Heart right ventricle (tissue), 16 donors: ENCODE data around the gene GGT7. TPM values are rescaled to one million over a fixed set of nuclear protein-coding genes. Genes with fewer than 3 reads are reported as not detected.

Source experiments
- ATAC-seq, 8 donors: fragments of 200-7000 bp; cut with Tn5 transposase; one replicate each; pipeline ENCODE4 v1.9.1; 2020; ENCODE audit warnings: mild to moderate bottlenecking in 8 of 8, moderate library complexity in 8 of 8, moderate number of reproducible peaks in 1 of 8
- DNase-seq, 2 donors: peaks; one replicate each; pipeline ENCODE4 v3.0.0-alpha.2; 2020
- H3K27ac ChIP-seq, 10 donors: fragments of 200-600 bp; sonication (generic) in 2 of 10; one replicate each; pipeline versions ENCODE4 v1.5.0 to v1.8.0; 2020 to 2022; ENCODE audit warnings: mild to moderate bottlenecking in 3 of 10
- H3K27me3 ChIP-seq, 7 donors: fragments of 200-600 bp; one replicate each; pipeline ENCODE4 v1.8.0; 2021 to 2022; ENCODE audit warnings: mild to moderate bottlenecking in 2 of 7
- H3K36me3 ChIP-seq, 9 donors: fragments of 200-600 bp; sonication (generic) in 1 of 9; one replicate each; pipeline versions ENCODE4 v1.5.0 to v1.8.0; 2020 to 2022; ENCODE audit warnings: mild to moderate bottlenecking in 2 of 9
- H3K4me1 ChIP-seq, 9 donors: fragments of 200-600 bp; sonication (generic) in 1 of 9; one replicate each; pipeline versions ENCODE4 v1.5.0 to v1.8.0; 2020 to 2022; ENCODE audit warnings: mild to moderate bottlenecking in 4 of 9
- H3K4me3 ChIP-seq, 10 donors: fragments of 200-600 bp; sonication (generic) in 2 of 10; one replicate each; pipeline versions ENCODE4 v1.5.0 to v1.8.0; 2020 to 2022; ENCODE audit warnings: mild to moderate bottlenecking in 7 of 10, moderate library complexity in 2 of 10
- H3K9me3 ChIP-seq, 11 donors: fragments of 200-600 bp in 10 of 11; sonication (generic) in 2 of 11; one replicate each; pipeline versions ENCODE4 v1.5.0 to v1.8.0; 2013 to 2022; ENCODE audit warnings: mild to moderate bottlenecking in 2 of 11, control low read depth in 1 of 11, moderate library complexity in 1 of 11
- CTCF ChIP-seq, 9 donors: fragments of 200-600 bp; sonication (generic) in 2 of 9; IDR thresholded peaks; one replicate each; pipeline versions ENCODE4 v1.5.0 to v1.8.0; 2021 to 2022; ENCODE audit warnings: antibody characterized with exemption in 9 of 9, mild to moderate bottlenecking in 5 of 9, moderate library complexity in 1 of 9
- WGBS, 2 donors: extraction: QIAGEN DNeasy Blood & Tissue Kit; methylation state at CpG; one replicate each; pipeline ENCODE4 v1.1.7; 2013; ENCODE audit warnings: inconsistent platforms in 1 of 2; 5-methylcytosine and 5-hydroxymethylcytosine counted together
- intact Hi-C, 10 donors: fragments of 100-400 bp; cut with DNase I; formaldehyde crosslinking; loops; one replicate each; pipeline versions ENCODE4 v1.11.1 to v1.14.2; 2022
- polyA plus RNA-seq, 2 donors: library from polyadenylated mRNA; stranded (reverse); fragments of 200-250 nt; gene quantifications; one replicate each; pipeline ENCODE4 v1.2.3, GENCODE V29; 2013
- total RNA-seq, 10 donors: library from RNA; stranded (reverse); fragmentation: NEBNext Ultra II Directional in 3 of 10; extraction: Animal tissue kit (Norgen Biotek cat#: 25700) in 3 of 10; gene quantifications; one replicate each; pipeline versions ENCODE4 v1.2.1 to v1.2.4, GENCODE V29; 2021 to 2023
- donor health status: Arrhythmogenic right ventricular cardiomyopathy.
- donor health status: ischemic (EF 13 %, LVEDD 7.1; RV severe dilation, severe dysfunction).
- donor health status: healthy with polysubstance abuse.
- donor health status: DM: no; HTN: yes; CAD: no.
- donor health status: DM: no; HTN: no; CAD: no.
- donor health status: ischemic (EF 25% LVEDD 6.9; RV normal size, moderate dysfunction).
- donor health status: ischemic (EF 25% LVEDD 5.7; RV mildly dilated, moderate dysfunction).
- donor health status: healthy.
- donor health status: DM: yes; HTN: yes; CAD: no.
- donor health status: Ischemic cardiomyopathy.
- donor health status: ischemic (EF 35%, LVEDD 5.7; RV mildly dilated, moderate dysfunction).
- donor health status: nonischemic (EF 11% LVEDD 7.7; RV severe dilation, severe dysfunction).
- donor health status: DM: yes; HTN: yes; CAD: no.
- donor health status: PGD.
- donor health status: ischemic (EF 29% LVEDD 5.4; RV normal size, mild dysfunction).
- donor health status: nonischemic (EF 23%, LVEDD 6.1; RV moderate dilation, normal function).

The GGT7 gene
- total and polyA plus RNA-seq, 12 donors, result 8.0 to 45.4 (median 15.0) TPM

- peaks cover 0 to 75% (median 8%) of the 10 kb centered on the region in 9 donors for H3K36me3 ChIP-seq
- intact Hi-C loops, result no loop called here
- peaks cover 0 to 9% (median 0%) of the 10 kb centered on the region in 9 donors for H3K4me1 ChIP-seq
- no peak overlapping the region for H3K27ac ChIP-seq
- no peak overlapping the region for H3K4me3 ChIP-seq
- ATAC-seq (peak in 1 of 8 donors; percentile 29), DNase-seq (no peak)
- no peak for TF ChIP-seq CTCF (IDR thresholded peaks at IDR 0.05)
- WGBS, 2 donors, result 95 to 97% methylated on average over 26 of the region's 26 CpGs
- H3K27me3 ChIP-seq, result no peaks in the 10 kb centered on the region
- no peaks in the 10 kb centered on the region for H3K9me3 ChIP-seq
Observed at GRCh38 chr20:34859367-34859766, 13.3 kb downstream of the GGT7 start.

- intact Hi-C loops, result no loop called here
- ATAC-seq, result no peak
- peaks cover 0 to 96% (median 30%) of the 10 kb centered on the region in 9 donors for H3K36me3 ChIP-seq
Observed at GRCh38 chr20:34852298-34852697, 20.4 kb downstream of the GGT7 start.

DNA sequence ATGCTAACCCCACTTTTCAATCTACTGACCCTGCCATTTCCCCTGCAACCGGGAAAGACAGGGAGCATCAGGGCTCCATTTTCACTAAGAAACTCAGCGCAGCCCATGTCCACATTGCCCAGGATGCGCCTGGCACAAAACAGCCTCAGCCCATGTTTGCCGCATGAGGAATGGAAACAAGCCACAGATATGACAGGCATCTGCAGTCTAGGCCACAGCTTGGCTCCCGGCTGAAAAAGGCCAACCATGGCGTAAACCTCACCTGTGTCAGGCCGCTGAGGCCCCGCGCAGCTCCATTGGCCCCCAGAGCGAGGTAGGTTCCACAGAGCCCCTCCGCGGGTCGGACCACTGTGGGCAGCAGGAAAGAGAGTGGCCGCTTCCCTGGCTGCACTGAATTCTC, 21.7 kb downstream of the GGT7 start:
- Histone ChIP-seq H3K4me3 (no peak overlapping the region), H3K9me3 (no peaks in the 10 kb centered on the region), H3K4me1 (no peaks in the 10 kb centered on the region), H3K27me3 (no peaks in the 10 kb centered on the region), H3K27ac (no peak overlapping the region), H3K36me3 (peaks cover 0 to 84% (median 23%) of the 10 kb centered on the region in 9 donors)
- WGBS, 2 donors, result 95 to 96% methylated on average over 14 of the region's 14 CpGs
- TF ChIP-seq CTCF (IDR thresholded peaks at IDR 0.05), result no peak
- ATAC-seq, result peak in 1 of 8 donors; percentile 10
- no peak for DNase-seq
- intact Hi-C loops, result no loop called here

More at GRCh38 chr20:34852298-34852697, 20.4 kb downstream of the GGT7 start:
- Histone ChIP-seq H3K27me3 (no peaks in the 10 kb centered on the region), H3K27ac (no peak overlapping the region), H3K9me3 (no peaks in the 10 kb centered on the region), H3K4me3 (no peak overlapping the region), H3K4me1 (no peaks in the 10 kb centered on the region)
- DNase-seq, result no peak
- TF ChIP-seq CTCF (IDR thresholded peaks at IDR 0.05), result no peak
- WGBS, 2 donors, result 88 to 90% methylated on average over 4 of the region's 4 CpGs

- DNase-seq (no peak), ATAC-seq (no peak)
- H3K4me3 ChIP-seq, result no peak overlapping the region
- 85 to 91% methylated on average over 9 of the region's 9 CpGs for WGBS, 2 donors
- no peak for TF ChIP-seq CTCF (IDR thresholded peaks at IDR 0.05)
- no peaks in the 10 kb centered on the region for H3K27me3 ChIP-seq
- intact Hi-C loops, result no loop called here
- no peaks in the 10 kb centered on the region for H3K4me1 ChIP-seq
- no peaks in the 10 kb centered on the region for H3K9me3 ChIP-seq
- peaks cover 0 to 81% (median 21%) of the 10 kb centered on the region in 9 donors for H3K36me3 ChIP-seq
- no peak overlapping the region for H3K27ac ChIP-seq
Observed at GRCh38 chr20:34849778-34850177, 22.9 kb downstream of the GGT7 start.
